ENCODE data around the gene PSD4.

DNA sequence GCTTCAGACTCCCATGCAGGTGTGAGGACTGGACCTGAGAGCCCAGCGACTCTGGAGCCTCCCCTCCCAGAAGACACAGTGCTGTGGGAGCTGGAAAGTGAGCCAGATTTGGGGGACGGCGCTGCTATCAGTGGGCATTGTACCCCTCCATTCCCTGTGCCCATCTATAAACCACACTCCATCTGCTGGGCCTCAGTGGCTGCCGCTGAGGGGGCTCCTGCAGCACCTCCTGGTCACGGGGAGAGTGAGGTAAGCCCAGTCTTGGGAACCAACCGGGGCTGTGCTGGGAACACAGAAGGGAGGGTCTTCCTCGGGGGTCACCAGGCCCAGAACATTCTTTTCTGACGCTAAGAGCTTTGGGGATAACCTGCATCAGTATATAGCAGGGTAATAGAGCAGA is 9.5 kb downstream of the PSD4 start:
- TF ChIP-seq, protein P1, sequence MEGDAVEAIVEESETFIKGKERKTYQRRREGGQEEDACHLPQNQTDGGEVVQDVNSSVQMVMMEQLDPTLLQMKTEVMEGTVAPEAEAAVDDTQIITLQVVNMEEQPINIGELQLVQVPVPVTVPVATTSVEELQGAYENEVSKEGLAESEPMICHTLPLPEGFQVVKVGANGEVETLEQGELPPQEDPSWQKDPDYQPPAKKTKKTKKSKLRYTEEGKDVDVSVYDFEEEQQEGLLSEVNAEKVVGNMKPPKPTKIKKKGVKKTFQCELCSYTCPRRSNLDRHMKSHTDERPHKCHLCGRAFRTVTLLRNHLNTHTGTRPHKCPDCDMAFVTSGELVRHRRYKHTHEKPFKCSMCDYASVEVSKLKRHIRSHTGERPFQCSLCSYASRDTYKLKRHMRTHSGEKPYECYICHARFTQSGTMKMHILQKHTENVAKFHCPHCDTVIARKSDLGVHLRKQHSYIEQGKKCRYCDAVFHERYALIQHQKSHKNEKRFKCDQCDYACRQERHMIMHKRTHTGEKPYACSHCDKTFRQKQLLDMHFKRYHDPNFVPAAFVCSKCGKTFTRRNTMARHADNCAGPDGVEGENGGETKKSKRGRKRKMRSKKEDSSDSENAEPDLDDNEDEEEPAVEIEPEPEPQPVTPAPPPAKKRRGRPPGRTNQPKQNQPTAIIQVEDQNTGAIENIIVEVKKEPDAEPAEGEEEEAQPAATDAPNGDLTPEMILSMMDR (IDR thresholded peaks at IDR 0.05), result no peak
- TF ChIP-seq EP300 (IDR thresholded peaks at IDR 0.05) (no peak), POLR2A (IDR thresholded peaks at IDR 0.05) (no peak), POLR2AphosphoS5 (IDR thresholded peaks at IDR 0.05) (no peak)
